Thoracic aorta (tissue), 2 donors: ENCODE results near the gene SELENOP. TPM values are rescaled to one million over a fixed set of nuclear protein-coding genes. Genes with fewer than 3 reads are reported as not detected.

ENCODE experiments used
- ATAC-seq: fragments of 150-250 bp; one replicate; pipeline ENCODE4 v1.8.0; 2017; ENCODE audit warnings: low read depth; ENCODE audit not compliant: insufficient number of reproducible peaks, low FRiP score
- DNase-seq: peaks from one replicate; pipeline ENCODE4 v3.0.0-alpha.2; 2020; ENCODE audit warnings: low spot score
- H3K27ac ChIP-seq, 2 donors: fragments of 200-600 bp; sonication (generic); 1 replicate in 1 of 2; 2 replicates in 1 of 2; pipeline ENCODE4 v1.5.1; 2016; ENCODE audit warnings: mild to moderate bottlenecking in 2 of 2, moderate library complexity in 2 of 2
- H3K27me3 ChIP-seq: fragments of 200-600 bp; sonication (generic); replicated peaks from 2 replicates; pipeline ENCODE4 v1.6.0; 2016; ENCODE audit warnings: mild to moderate bottlenecking; ENCODE audit not compliant: insufficient read depth
- H3K36me3 ChIP-seq: fragments of 200-600 bp; sonication (generic); one replicate; pipeline ENCODE4 v1.5.1; 2016
- H3K4me1 ChIP-seq, 2 donors: fragments of 200-600 bp; sonication (generic); 1 replicate in 1 of 2; 2 replicates in 1 of 2; pipeline versions ENCODE4 v1.5.1 to v1.6.0; 2016; ENCODE audit warnings: low read depth in 2 of 2, mild to moderate bottlenecking in 1 of 2; ENCODE audit not compliant: control insufficient read depth in 1 of 2
- H3K4me3 ChIP-seq: fragments of 200-600 bp; sonication (generic); 2 replicates; pipeline ENCODE4 v1.5.1; 2016; ENCODE audit warnings: mild to moderate bottlenecking
- H3K9me3 ChIP-seq: fragments of 200-600 bp; sonication (generic); 2 replicates; pipeline ENCODE4 v1.5.1; 2016
- total RNA-seq, 2 donors: library from RNA; depleted of rRNA; stranded (reverse); fragments of >200 nt; gene quantifications; one replicate each; pipeline versions ENCODE4 v1.1.0 to v1.2.3, GENCODE V29; 2016
- TF ChIP-seq, protein P1 (sequence below): fragments of 200-600 bp; sonication (generic); IDR thresholded peaks from one replicate; pipeline ENCODE4 v1.5.1; 2019; ENCODE audit warnings: antibody characterized with exemption

Gene SELENOP
- total RNA-seq, 2 donors from 2014 or later, result 302 to 392 TPM

DNA sequence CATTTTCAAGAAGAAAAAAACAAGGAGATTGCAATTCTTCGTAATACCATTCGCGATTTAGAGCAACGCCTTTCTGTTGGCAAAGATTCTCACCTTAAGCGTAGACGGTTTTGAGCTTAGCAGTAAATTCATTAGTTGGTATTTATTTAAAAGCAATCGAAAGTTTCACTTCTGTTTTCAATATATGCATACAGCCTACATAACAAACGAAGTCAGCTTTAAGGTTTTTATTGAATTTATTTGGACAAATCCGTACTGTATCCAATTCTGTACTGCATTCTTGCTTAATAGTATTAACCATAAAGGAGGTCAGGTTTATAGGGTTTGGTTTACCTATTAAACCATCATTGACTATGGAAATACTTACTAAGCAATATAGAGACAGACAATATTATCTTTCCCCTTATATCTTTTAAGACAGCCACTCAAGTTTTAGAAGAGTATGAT lies 12.0 kb downstream of the SELENOP start:
- TF ChIP-seq, protein P1, sequence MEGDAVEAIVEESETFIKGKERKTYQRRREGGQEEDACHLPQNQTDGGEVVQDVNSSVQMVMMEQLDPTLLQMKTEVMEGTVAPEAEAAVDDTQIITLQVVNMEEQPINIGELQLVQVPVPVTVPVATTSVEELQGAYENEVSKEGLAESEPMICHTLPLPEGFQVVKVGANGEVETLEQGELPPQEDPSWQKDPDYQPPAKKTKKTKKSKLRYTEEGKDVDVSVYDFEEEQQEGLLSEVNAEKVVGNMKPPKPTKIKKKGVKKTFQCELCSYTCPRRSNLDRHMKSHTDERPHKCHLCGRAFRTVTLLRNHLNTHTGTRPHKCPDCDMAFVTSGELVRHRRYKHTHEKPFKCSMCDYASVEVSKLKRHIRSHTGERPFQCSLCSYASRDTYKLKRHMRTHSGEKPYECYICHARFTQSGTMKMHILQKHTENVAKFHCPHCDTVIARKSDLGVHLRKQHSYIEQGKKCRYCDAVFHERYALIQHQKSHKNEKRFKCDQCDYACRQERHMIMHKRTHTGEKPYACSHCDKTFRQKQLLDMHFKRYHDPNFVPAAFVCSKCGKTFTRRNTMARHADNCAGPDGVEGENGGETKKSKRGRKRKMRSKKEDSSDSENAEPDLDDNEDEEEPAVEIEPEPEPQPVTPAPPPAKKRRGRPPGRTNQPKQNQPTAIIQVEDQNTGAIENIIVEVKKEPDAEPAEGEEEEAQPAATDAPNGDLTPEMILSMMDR, result no peak
- Histone ChIP-seq H3K27ac (no peak overlapping the region), H3K27me3 (no peaks in the 10 kb centered on the region), H3K36me3 (peaks cover 3% of the 10 kb centered on the region), H3K4me3 (no peak overlapping the region), H3K4me1 (no peaks in the 10 kb centered on the region), H3K9me3 (peaks cover 3% of the 10 kb centered on the region)
- DNase-seq, result no peak
- ATAC-seq, result no peak

DNA sequence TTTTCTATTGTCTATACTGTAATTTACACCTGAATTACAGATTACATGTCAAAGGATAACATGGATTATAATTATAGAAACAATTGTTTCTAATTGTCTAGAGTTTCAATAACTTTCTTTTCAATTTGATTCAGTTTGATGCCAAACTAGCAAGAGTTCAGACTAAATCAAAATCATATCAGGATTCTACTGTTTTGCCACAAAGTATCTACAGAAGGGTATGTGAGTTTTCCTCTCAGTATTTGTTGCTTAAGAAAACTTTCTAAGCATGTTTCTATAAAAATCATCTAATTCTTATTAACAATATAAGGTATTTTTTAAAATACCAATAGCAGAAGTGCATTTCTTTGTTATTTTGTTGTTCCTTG lies 12.5 kb downstream of the SELENOP start:
- no peak overlapping the region for H3K4me3 ChIP-seq
- H3K9me3 ChIP-seq, result peaks cover 3% of the 10 kb centered on the region
- H3K36me3 ChIP-seq, result peaks cover 3% of the 10 kb centered on the region
- no peak for ATAC-seq
- TF ChIP-seq, protein P1, result no peak
- no peaks in the 10 kb centered on the region for H3K27me3 ChIP-seq
- H3K27ac ChIP-seq, result no peak overlapping the region
- DNase-seq, result no peak
- H3K4me1 ChIP-seq, result no peaks in the 10 kb centered on the region

DNA sequence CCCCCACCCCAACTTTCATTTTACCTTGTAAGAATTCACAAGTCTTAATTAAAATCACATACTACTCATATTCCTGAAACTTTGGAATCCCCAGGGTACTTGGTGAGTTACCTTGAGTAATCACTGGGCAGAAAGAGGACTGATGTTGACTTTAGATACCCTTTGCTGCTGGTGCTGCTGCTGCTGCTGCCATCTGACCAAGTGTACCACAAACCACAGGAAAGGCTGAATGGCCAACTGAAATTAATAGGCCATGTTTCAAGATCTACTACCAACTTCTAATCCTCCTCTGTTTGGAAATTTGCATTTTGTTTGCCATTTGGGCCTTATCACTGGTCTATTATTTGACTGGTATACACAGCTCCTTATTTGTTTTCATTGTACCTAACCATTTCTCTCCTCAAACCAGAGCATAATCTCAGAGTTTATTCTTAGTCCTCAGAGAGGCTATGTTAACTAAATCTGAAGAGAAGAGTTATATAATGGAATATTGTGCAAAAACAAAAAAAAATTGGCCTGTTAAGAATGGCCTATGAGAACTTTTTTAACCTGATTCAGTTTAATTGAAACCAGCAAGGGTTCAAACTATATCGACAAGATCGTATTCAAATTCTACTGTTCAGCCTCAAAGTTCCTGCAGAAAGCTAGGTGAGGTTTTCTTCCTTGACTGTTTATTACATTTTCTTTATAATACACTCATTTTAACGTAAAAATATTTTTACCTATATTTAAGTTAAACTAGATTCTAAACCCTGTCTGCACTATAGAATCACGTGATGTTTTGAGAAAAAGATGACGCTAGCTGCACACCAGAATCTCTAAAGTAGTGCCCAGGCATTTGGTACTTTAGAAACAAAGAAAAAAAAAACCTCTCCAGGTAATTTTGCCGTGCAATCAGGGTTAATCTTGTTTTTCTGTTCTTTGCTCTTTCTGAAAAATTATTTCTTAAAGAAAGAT lies 13.1 kb downstream of the SELENOP start:
- H3K4me3 ChIP-seq, result no peak overlapping the region
- peaks cover 3% of the 10 kb centered on the region for H3K36me3 ChIP-seq
- TF ChIP-seq, protein P1, result no peak
- DNase-seq, result no peak
- no peak overlapping the region for H3K27ac ChIP-seq
- H3K27me3 ChIP-seq, result no peaks in the 10 kb centered on the region
- H3K9me3 ChIP-seq, result peaks cover 3% of the 10 kb centered on the region
- no peaks in the 10 kb centered on the region for H3K4me1 ChIP-seq
- ATAC-seq, result no peak

DNA sequence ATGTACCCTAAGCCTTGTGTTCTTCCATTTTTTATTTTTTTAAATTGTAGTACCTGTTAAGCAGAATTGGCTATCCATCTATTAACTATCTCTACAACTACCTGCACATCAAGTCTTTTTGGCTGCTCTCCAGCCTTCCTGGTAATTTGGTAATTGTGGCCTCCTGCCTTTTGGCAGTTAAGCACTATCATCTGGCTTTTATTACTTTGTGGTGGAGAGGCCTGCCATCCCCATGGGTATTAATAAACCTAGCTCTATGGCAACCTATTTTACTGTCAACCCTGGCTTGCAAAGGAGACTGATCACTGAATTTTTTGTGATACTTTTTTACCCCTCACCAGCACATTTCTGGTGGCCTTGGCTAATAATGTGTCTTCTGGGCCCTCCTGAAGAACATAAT lies 20.5 kb downstream of the SELENOP start:
- ATAC-seq, result no peak
- H3K4me1 ChIP-seq, result no peaks in the 10 kb centered on the region
- no peaks in the 10 kb centered on the region for H3K36me3 ChIP-seq
- H3K4me3 ChIP-seq, result no peak overlapping the region
- H3K9me3 ChIP-seq, result peaks cover 17% of the 10 kb centered on the region
- no peaks in the 10 kb centered on the region for H3K27me3 ChIP-seq
- TF ChIP-seq, protein P1, result no peak
- no peak for DNase-seq
- H3K27ac ChIP-seq, result no peak overlapping the region

DNA sequence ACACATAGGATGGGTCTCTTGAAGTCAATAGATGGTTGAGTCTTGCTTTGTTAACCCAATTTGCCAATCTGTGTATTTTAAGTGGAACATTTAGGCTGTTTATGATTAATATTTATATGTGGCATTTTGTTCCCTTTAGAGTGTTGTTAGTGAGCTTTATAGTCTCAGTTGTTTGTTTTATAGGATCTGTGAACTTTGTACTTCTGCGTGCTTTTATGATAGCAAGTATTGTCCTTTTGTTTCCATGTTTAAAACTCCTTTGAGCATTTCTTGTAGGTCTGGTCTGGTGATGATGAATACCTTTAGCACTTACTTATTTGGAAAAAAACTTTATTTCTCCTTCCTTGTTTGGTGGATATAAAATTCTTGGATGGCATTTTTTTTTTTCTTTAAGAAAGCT lies 23.8 kb downstream of the SELENOP start:
- H3K4me3 ChIP-seq, result no peak overlapping the region
- H3K4me1 ChIP-seq, result no peaks in the 10 kb centered on the region
- H3K36me3 ChIP-seq, result no peaks in the 10 kb centered on the region
- ATAC-seq (no peak), DNase-seq (no peak)
- H3K27ac ChIP-seq, result no peak overlapping the region
- H3K27me3 ChIP-seq, result no peaks in the 10 kb centered on the region
- H3K9me3 ChIP-seq, result peaks cover 20% of the 10 kb centered on the region
- TF ChIP-seq, protein P1, result no peak
